Activated T-cell treated with anti-CD3 and anti-CD28 coated beads, Interleukin-2, amount 50 U/mL, for 72 hours (primary cell): ENCODE data around the gene RPL18A. TPM values are rescaled to one million over a fixed set of nuclear protein-coding genes. Genes with fewer than 3 reads are reported as not detected.

Source experiments
- total RNA-seq, 2 donors: library from RNA; stranded (reverse); gene quantifications; one replicate each; pipeline ENCODE4 v1.2.3, GENCODE V29; 2022

The RPL18A gene
- total RNA-seq, 2 donors from 2014 or later: 2,983 to 3,463 TPM

Other genes with a start within 250 kb of the RPL18A start
- under 1 TPM; 0.31 to 0.32 TPM for gene UNC13A, start 171.6 kb upstream of the RPL18A start, total RNA-seq
- gene MAP1S, start 140.4 kb upstream of the RPL18A start, total RNA-seq: 10 to 100 TPM; 59.5 to 69.9 TPM
- gene FCHO1, start 108.4 kb upstream of the RPL18A start, total RNA-seq: 10 to 100 TPM; 70.8 to 93.9 TPM
- gene B3GNT3, start 64.8 kb upstream of the RPL18A start, total RNA-seq: under 1 TPM in 1 of 2 donors, not detected in 1; 0.36 TPM
- 10 to 100 TPM in 1 of 2 donors, 1 to 10 TPM in 1; 6.8 to 12.5 TPM for gene INSL3, start 38.4 kb upstream of the RPL18A start, total RNA-seq
- 100 to 1,000 TPM; 235 to 247 TPM for gene JAK3, start 11.9 kb upstream of the RPL18A start, total RNA-seq
- gene SLC5A5, start 12.0 kb downstream of the RPL18A start, total RNA-seq: 1 to 10 TPM; 2.0 to 3.3 TPM
- gene CCDC124, start 73.1 kb downstream of the RPL18A start, total RNA-seq: 10 to 100 TPM; 50.1 to 68.1 TPM
- 1 to 10 TPM in 1 of 2 donors, under 1 TPM in 1; 0.69 to 1.2 TPM for gene KCNN1, start 107.2 kb downstream of the RPL18A start, total RNA-seq
- 10 to 100 TPM; 41.4 to 47.9 TPM for gene ARRDC2, start 148.3 kb downstream of the RPL18A start, total RNA-seq
- gene IL12RB1, start 227.0 kb downstream of the RPL18A start, total RNA-seq: 10 to 100 TPM; 13.4 to 20.4 TPM
- gene MAST3, start 237.9 kb downstream of the RPL18A start, total RNA-seq: 10 to 100 TPM; 22.4 to 23.2 TPM